ENCODE data around the gene SRGAP3.
A peak's percentile ranks its signal among the peaks of the same experiment; 100 is the strongest.

SRGAP3 gene

DNA sequence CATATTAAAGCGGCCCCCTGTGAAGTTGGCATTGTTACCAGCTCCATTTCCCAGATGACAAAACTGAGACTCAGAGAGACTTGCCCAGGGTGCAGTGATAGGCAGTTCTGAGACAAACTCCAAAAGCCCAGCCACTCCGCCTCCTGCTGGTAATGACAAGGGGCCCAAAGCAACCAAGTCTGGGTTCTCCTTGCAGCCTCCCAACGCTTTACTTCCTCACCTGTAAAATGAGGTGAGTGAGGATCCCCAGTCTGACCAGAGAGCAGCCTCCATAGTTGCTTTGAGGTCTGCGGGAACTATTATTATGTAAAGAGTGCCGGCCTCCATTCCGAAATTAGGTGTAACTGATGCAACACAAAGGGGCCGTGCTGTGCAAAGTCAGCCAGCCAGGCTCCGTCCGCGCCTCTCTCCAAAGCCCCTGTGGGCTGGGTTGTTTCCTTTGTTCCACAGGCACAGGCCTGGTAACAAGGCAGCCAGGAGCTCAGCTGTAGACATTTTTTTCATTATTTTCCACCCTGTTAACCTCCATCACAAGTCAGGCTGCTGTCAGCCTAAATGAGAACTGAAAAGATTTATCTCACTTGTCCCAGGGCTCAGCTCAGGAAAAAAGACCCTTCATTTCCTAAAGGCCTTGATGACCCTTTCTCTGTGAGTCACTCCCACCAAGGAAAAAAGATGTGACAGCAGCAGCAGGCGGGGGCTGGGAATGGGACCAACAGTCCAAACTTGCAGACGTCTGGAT lies 147.0 kb downstream of the SRGAP3 start:
- TF ChIP-seq EP300 (IDR thresholded peaks at IDR 0.05; ENCODE audit: borderline replicate concordance) (no peak), CREB1 (IDR thresholded peaks at IDR 0.05; ENCODE audit: low read depth) (no peak), RAD21 (IDR thresholded peaks at IDR 0.05; ENCODE audit: low read depth) (no peak), EGR1 (IDR thresholded peaks at IDR 0.05) (no peak), TAF1 (IDR thresholded peaks at IDR 0.05; ENCODE audit: low read depth) (no peak), FOXM1 (IDR thresholded peaks at IDR 0.05; ENCODE audit: borderline replicate concordance, low read depth) (no peak), MAX (IDR thresholded peaks at IDR 0.05) (no peak), TCF12 (IDR thresholded peaks at IDR 0.05; ENCODE audit: low read depth) (no peak), ZBTB7A (IDR thresholded peaks at IDR 0.05; ENCODE audit: low read depth) (no peak)

DNA sequence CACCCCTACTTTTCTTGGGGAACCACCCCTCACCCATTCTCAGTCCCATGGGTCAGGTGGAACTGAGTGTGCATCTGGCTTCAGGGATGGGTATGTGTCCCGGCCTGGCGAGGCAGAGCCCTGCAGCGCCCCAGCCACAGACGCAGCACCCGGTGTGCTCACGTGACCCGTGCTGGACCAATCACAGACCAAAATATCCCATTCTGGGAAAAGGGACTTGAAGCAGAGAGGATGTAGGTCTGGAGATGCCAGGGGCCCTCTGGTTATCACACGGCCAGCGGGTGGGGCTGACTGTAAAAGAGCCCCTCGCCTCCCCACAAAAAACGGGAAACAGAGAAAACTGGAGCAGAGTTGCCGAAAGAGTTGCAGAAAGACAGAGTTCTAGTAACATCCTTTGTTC lies 148.2 kb downstream of the SRGAP3 start:
- TF ChIP-seq, protein P1, sequence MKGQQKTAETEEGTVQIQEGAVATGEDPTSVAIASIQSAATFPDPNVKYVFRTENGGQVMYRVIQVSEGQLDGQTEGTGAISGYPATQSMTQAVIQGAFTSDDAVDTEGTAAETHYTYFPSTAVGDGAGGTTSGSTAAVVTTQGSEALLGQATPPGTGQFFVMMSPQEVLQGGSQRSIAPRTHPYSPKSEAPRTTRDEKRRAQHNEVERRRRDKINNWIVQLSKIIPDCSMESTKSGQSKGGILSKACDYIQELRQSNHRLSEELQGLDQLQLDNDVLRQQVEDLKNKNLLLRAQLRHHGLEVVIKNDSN (IDR thresholded peaks at IDR 0.05): peak; percentile 31; the same call in 1 of the 2 replicates
- TF ChIP-seq TEAD4 (IDR thresholded peaks at IDR 0.05): no peak

GRCh38 chr3:9100513-9100894 lies 148.9 kb downstream of the SRGAP3 start:
- TF ChIP-seq, protein P1 (IDR thresholded peaks at IDR 0.05): no peak
- TF ChIP-seq FOXM1 (IDR thresholded peaks at IDR 0.05; ENCODE audit: borderline replicate concordance, low read depth) (no peak), EP300 (IDR thresholded peaks at IDR 0.05; ENCODE audit: borderline replicate concordance) (no peak), CEBPB (IDR thresholded peaks at IDR 0.05) (no peak), ZBTB7A (IDR thresholded peaks at IDR 0.05; ENCODE audit: low read depth) (no peak), TCF12 (IDR thresholded peaks at IDR 0.05; ENCODE audit: low read depth) (no peak), MAX (IDR thresholded peaks at IDR 0.05) (no peak), TAF1 (IDR thresholded peaks at IDR 0.05; ENCODE audit: low read depth) (no peak), NFIC (IDR thresholded peaks at IDR 0.05) (no peak)

DNA sequence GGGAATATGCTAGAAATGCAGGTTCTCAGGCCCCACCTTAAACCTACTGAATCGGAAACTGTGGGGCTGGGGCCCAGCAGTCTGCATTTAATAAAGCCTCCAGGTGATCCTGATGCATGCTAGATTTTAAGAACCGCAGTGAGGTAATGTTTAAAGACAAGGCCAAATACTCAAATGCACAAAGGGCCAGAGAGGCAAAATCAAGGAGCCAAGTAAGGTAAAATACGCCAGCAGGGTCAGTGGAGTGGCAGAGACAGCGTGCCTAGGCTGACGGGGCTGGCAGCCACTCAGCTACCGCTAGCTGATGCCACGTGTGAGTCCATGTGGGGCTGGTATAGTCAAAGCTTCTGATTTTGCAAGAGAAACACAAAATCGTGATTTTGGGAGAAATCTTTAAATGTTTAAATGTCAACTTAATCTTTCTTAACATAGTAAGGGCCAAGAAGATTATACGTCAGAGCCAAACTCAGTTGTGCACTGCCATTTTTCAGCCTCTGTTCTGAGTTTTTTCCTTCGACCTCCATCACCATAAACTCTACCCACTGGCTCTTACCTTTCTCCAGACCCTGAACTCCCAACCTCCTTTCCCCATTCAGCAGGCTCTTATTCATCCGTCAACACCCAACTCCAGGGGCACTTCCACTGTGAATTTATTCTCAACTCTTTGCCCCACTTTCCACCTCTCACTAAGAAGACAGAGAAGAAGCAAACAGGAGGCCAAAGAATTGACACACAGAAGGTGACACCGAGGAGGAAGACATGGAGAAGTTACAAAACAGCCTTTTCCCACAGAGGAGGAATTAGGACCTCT lies 149.5 kb downstream of the SRGAP3 start:
- no peak for TF ChIP-seq ZBTB7A (IDR thresholded peaks at IDR 0.05; ENCODE audit: low read depth)
- no peak for TF ChIP-seq TCF12 (IDR thresholded peaks at IDR 0.05; ENCODE audit: low read depth)
- TF ChIP-seq MAX (IDR thresholded peaks at IDR 0.05): no peak

DNA sequence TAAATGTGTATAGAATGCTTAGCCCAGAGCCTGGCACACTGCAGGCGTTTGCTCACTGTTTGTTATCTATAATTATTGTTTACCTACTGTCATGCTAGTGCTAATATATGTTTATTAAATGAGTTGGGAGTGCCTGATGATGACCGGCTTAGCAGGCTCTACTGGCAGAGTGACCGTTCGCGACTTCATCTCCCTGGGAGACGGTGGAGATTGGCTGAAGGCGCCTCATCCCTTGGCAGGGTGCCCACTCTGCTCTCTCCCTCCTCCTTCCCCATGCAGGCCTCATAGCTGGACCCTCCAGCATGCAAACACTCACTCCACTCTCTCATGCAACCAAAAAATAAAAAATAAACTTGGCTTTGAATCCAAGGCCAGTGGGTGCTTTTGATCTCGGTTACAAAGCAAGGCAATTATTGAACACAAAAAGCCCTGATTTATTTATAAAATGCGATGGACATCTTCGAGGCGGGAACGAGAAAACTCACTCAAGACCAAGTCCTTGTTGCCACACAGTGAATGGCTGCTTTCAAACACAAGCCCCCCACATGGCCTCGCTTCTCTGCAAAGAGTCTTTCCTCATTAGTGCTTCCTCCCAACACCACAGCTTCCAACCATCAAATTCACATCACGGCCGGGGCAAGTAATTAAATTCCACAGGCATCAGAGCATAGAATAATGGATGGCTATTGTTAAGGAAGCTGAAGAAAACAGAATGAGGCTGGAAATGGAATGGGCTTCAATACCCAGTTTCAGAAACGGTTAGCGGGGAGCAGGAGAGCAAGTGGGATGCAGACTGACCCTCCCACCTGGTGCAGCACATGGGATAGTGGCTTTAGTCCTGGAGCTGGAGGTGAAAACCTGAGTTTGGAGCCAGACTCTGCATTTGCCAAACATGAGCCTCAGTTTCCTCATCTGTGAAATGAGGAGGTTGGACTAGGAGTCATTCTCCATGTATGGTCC lies 150.4 kb downstream of the SRGAP3 start:
- TF ChIP-seq NFIC (IDR thresholded peaks at IDR 0.05): peak; percentile 44
- TF ChIP-seq TEAD4 (IDR thresholded peaks at IDR 0.05): no peak
- TF ChIP-seq CEBPB (IDR thresholded peaks at IDR 0.05): no peak
- no peak for TF ChIP-seq REST (IDR thresholded peaks at IDR 0.05; ENCODE audit: low read depth)

- no peak for TF ChIP-seq RAD21 (IDR thresholded peaks at IDR 0.05; ENCODE audit: low read depth)
- no peak for TF ChIP-seq REST (IDR thresholded peaks at IDR 0.05; ENCODE audit: low read depth)
- no peak for TF ChIP-seq CEBPB (IDR thresholded peaks at IDR 0.05)
- no peak for TF ChIP-seq NFIC (IDR thresholded peaks at IDR 0.05)
- TF ChIP-seq, protein P1 (IDR thresholded peaks at IDR 0.05): no peak
- TF ChIP-seq TAF1 (IDR thresholded peaks at IDR 0.05; ENCODE audit: low read depth): no peak
- TF ChIP-seq CREB1 (IDR thresholded peaks at IDR 0.05; ENCODE audit: low read depth): no peak
- no peak for TF ChIP-seq TEAD4 (IDR thresholded peaks at IDR 0.05)
- no peak for TF ChIP-seq EP300 (IDR thresholded peaks at IDR 0.05; ENCODE audit: borderline replicate concordance)
- no peak for TF ChIP-seq MAX (IDR thresholded peaks at IDR 0.05)
- TF ChIP-seq ZBTB7A (IDR thresholded peaks at IDR 0.05; ENCODE audit: low read depth): no peak
- no peak for TF ChIP-seq YY1 (IDR thresholded peaks at IDR 0.05; ENCODE audit: low read depth)
Observed at GRCh38 chr3:9097495-9097894, 152.0 kb downstream of the SRGAP3 start.
